Activated CD4-positive, CD25-positive, alpha-beta regulatory T cell (primary cell): Measurements from ENCODE around the gene SLC25A33.
"Not testable (repeated sequence)": the region's sequence is repeated elsewhere in the genome, so short reads cannot be mapped to it uniquely, and the experiment has no call there.

ENCODE experiments used
- DNase-seq, 4 experiments: peaks; one replicate each; lab custom pipeline; 2025; lab: John Stamatoyannopoulos, UW

Gene SLC25A33

DNA sequence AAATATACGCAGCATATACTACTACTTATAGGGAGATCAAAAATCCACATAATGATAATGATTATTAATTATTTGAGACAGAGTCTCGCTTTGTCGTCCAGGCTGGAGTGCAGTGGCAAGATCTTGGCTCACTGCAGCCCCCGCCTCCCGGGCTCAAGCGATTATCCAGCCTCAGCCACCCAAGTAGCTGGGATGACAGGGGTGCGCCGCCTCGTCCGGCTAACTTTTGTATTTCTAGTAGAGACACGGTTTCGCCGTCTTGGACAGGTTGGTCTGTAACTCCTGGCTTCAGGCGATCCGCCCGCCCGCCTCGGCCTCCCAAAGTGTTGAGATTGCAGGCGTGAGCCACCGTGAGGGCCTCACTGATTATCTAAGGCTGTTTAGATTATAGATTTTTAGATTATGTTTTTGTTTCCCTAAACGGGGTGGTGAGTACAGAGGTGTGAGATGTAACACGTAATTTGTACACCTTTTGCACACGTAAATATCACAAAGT, 548 bp upstream of the SLC25A33 start:
- peak in 1 of 4 experiments; percentile 21 for DNase-seq

DNA sequence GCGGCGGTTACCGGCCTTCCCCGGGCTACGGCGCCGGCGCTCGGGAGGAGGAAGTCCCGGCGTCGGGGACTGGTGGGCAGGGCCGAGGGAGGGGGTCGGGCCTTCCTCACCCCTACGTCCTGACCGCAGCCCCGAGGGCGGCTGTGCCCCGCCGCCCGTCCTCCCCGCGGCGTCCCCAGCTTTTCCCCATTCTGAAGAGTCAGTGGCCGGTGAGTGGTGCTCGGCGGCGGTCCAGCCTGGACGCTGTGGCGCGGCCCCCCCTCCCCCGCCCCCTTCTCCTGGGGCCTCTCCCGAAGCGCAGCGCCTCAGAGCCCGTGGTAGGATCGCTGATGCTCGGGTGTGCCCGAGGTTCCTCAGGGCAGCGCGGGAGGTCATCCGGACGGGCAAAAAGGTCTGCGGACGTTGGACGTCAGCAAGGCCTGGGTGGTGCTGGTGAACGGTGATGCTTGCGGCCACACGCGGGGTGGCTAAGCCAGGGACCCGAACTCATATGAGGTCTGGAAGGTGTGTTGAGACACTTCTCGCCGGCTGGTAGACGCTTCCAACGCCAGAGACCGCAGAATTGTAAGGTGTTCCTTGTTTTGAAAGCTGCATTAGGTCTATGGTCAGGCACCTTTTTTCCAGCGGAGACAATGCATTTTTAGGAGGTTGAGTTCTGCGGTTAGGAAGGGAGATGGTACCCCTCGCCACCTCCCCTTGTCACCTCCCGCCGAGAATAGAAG, 725 bp downstream of the SLC25A33 start:
- DNase-seq: peak; percentile 10 to 26 (median 15)

DNA sequence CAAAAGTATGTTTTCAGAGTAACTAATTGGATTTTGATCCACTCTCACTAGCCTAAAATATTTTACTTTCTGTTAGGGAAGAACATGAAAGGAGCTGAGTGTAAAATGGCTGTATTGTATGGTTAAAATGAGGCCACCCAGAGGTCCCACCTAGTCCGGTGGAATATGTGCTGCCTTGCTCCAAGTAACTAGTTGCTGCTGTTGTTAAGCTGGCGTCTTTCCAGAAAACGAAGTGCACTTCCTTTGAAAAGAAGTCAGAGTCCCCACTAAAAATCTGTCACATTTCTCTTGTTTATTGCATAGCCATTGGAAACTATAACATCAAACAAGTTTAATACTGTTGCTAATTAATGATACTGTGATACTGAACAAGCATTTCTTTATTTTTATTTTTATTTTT, 3.2 kb downstream of the SLC25A33 start:
- no peak for DNase-seq

DNA sequence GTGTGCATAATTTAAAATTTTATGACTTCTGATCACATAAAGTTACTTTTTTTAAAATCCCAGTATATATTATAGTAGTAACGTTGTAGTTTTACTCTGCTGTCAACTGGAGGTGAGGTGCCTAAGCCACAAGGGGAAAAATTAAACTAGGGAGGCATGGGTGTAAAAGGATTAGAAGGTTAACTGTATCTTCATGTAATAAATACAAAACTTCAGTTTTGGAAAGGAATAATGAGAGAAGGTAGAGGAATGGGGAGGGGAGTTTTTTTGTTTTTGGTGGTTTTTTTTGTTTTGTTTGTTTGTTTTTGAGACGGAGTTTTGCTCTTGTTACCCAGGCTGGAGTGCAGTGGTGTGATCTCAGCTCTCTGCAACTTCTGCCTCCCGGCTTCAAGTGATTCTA, 5.7 kb downstream of the SLC25A33 start:
- no peak for DNase-seq

DNA sequence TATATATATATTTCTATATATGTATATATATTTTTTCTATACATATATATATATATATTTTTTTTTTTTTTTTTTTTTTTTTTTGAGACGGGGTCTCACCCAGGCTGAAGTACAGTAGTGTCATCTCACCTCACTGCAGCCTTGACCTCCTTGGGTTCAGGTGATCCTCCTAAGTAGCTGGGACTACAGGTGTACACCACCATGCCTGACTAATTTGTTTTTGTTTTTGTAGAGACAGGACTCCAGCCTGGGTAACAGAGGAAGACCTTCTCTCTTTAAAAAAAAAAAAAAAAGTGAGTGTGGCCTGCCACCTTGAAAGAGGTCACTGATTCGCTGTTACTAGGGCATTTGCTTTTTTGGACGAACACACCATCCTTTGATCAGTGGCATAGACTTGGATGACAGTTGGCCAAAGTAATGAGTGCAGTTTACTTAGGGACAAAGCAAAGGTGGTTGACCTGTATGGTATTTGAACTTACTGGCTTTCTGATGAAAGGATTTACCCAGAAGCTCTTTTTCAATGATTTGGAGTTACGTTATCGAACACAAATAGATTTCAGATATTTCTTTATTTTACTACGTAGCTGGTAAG, 10.8 kb downstream of the SLC25A33 start:
- DNase-seq: no peak

DNA sequence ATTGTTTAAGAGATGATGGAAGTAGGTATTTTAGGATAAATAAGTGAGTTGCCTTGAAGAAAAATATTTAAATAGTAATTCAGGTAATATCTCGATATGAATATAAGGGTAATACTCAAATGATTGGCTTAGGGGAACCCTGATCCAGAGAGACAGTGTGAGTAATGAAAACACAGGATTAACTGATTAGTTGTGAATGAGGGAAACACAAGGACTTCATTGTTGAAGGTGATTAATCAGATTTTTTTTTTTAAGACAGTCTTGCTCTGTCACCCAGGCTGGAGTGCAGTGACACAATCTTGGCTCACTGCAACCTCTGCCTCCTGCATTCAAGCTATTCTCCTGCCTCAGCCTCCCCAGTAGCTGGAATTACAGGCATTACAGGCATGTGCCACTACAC, 12.7 kb downstream of the SLC25A33 start:
- DNase-seq: no peak

DNA sequence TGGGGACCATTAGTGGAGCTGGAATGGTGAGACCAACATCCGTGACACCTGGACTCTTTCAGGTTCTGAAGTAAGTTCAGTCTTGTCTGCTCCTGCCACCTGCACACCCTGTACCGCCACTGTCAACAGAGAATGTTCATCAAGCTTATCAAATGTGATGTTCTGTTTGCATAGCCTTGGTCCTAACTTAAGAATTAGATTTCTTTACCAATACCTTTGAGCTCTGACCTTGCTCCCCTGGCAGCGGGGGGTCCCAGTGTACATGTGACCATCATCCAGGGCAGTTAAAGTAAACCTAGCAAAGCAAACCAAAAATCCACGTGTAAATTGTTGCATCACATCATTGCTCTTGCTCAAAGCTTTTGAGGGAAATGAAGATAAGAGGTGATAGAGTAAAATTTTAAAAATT, 14.5 kb downstream of the SLC25A33 start:
- no peak for DNase-seq

DNA sequence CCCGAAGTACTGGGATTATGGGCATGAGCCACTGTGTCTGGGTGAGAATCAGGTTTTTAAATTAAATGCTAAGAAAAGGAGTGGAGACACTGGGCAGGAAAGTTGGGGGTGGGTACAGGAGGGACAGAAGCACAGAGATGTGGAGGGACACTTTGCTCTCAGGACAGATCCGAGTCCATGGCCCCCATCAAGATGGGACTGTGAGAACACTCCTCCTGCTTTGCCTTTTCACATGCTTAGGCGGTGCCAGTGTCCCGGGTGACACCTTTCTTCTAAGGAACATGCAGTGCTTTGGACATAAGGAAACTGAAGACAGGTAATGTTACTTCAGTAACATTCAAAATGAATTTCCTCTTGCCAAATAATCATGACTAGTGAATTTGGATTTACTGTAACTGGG, 16.7 kb downstream of the SLC25A33 start:
- no peak for DNase-seq

DNA sequence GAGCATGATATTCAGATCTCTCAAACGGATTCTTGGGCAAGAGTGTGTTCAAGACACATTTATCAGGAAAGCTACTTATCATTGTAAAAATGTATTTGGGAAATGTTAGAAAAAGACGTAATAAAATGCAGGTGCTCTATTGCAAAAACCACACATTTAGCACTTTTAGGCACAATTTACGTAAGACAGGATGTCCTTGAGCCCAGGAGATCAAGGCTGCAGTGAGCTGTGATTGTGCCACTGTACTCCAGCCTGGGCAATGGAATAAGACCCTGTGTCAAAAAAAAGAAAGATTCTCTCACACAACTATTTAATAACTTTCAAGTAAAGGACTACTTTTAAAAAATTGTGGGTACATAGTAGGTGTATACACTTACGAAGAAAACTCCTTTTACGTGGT, 18.4 kb downstream of the SLC25A33 start:
- no peak for DNase-seq

DNA sequence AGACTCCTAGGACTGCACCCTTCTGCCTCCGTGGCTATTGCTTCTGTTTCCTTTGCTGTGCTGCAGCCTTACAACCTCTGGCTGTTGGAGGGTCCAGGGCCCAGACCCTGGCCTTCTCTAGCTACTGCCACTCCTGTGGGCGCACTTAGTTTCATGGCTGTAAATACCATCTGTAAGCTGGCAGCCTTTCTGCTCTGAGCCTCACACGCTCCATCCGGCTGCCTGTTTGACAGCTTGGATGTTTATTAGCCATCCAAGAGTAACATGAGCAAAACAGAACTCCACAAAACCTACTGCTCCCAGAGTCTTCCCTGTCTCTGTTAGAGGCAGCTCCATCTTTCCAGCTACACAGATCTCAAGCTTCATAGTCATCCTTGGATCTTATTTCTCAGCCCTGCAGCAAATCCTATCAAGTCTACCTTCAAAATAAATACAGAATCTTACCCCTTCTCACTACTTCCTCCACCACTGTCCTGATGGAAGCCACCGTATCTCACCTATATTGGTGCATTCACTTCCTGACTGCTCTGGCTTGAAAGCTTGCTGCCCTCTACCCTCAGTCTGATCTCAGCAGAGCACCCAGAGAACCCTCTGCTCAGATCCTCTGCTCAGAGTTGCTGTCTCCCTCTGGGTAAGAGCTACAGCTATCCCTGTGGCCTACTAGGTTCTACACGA, 19.1 kb downstream of the SLC25A33 start:
- DNase-seq: no peak

DNA sequence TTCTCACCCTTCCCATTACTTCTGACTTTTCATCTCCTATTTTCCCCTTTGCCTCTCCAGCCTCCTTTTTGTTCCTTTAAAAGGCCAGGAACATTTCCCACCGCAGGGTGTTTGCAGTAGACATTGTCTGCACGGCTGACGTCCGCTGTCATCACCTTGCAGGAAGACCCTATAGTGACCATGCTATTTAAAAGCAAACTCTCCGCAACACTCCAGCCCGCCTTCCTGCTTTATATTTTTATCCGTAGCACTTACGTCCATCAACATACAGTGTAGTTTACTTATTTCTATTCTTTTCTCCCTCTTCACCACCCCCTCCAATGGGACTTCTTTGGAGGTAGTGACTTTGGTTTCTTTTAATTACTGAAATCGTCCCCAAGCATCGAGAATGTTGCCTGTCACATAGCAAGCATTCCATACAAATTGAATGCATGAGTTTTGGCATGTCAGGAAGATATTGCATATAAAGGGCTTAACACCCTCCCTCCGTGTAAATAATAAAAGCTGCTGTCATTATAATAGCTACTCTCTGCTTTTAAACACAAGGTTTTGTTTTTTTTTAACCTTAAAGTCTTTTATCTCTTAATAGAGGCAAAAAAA, 19.8 kb downstream of the SLC25A33 start:
- no peak for DNase-seq

DNA sequence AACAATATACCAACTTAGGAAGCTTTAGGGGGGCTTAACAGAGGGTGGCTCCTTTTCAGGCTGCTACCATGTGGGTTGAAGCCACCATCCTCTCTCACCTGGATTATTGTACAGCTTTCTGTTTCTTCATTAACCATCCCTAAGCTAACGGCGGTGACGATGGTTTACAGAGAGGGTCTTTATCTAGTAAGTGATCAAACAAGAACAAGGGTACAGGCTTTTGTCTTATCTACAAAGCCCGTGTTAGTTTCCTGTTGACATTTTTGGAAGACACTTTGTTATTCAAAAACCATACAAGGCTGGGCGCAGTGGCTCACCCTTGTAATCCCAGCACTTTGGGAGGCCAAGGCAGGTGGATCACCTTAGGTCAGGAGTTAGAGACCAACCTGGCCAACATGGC, 20.4 kb downstream of the SLC25A33 start:
- DNase-seq: no peak

DNA sequence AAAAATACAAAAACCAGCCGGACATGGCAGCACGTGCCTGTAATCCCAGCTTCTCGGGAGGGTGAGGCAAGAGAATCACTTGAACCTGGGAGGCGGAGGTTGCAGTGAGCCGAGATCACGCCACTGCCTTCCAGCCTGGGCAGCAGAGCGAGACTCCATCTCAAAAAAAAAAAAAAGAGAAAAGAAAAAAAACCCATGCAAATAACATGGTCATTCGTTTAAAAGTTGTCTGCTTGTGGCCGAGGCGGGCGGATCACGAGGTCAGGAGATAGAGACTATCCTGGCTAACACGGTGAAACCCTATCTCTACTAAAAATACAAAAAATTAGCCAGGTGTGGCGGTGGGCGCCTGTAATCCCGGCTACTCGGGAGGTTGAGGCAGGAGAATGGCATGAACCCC, 20.8 kb downstream of the SLC25A33 start:
- not testable (repeated sequence) for DNase-seq

DNA sequence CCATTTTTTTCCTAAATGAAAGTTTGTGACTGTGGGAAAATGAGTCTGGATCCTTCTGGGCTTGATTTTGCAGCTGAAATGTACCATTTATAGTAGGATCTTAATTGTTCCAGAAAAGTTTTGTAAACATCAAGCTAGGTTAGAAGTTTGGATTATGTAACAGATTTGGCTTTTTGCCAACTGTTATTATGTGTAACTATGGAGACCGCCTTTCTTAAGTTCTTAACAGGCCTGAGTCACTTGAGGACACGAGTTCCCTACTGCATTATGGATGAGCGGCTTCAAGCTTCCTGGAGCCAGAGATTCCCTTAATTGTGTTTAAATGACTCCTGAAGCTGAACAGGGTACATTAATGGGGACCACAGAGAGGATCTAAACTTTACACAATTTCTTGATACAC, 22.2 kb downstream of the SLC25A33 start:
- no peak for DNase-seq

DNA sequence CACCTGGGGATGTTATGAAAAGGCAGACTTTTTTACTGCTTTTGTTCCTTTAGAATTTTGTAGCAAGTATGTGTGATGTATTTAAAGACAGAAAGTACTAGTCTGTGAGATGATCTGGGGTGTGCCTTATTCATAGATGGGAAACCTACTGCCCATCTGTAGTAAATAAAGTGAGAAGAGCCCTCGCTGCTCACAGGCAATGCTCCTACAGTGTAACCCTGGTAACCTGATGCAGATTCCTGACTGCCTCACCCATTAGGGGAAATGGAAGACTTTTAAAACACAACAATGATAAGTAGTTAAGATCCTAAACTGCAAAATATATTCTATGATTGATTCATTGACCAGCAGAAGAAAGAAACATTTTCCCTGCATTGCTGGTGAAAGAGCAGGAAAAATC, 30.0 kb downstream of the SLC25A33 start:
- no peak for DNase-seq

DNA sequence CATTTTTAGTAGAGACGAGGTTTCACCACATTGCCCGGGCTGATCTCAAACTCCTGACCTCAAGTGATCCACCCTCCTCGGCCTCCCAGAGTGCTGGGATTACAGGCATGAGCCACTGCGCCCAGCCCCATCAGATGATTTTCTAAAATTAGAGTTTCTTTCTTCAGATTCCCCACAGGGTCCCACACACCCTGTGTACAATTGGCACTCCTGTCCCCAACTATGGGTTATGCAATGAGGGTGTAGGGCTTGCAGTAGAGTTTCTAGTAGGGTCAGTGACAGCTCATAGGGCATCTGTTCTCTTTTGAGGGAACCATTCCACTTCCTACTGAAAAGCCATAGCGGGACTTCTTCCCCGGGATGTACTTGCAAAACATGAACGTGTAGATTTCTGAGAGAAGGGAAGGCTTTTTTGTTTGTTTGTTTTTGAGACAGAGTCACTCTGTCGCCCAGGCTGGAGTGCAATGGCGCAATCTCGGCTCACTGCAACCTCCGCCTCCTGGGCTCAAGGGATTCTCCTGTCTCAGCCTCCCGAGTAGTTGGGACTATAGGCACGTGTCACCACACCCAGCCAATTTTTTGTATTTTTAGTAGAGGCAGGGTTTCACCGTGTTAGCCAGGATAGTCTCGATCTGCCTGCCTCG, 31.7 kb downstream of the SLC25A33 start:
- DNase-seq: not testable (repeated sequence)

DNA sequence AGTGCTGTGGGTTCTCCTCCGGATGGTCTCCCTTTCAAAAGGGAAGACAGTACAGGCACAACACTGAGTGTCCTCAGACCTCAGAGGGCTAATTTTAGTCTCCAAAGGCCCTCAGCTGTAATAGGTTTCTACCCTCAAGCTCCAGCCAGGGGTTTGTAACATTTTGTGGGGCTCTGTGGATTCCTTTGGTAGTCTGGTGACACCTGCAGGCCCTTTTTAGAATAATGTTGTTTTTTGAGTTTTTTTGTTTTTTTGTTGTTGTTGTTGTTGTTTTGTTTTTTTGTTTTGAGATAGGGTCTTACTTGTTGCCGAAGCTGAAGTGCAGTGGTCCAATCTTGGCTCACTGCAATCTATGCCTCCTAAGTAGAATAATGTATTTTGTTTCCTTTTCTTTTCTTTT, 34.5 kb downstream of the SLC25A33 start:
- DNase-seq: no peak

DNA sequence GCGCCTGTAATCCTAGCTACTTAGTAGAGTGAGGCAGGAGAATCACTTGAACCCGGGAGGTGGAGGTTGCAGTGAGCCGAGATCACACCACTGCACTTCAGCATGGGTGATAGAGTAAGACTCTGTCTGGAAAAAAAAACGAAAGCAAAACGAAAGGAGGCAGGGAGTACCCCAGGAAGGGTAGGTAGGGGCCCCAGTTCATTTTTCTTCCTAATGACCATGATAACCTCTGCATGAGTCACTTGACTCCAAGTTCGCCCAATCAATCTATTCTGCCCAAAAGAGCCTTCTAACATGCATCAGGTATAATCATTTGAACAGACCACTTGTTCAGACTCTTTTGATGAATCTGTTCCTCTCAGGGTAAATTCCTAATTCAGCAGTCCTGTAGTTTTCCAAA, 36.2 kb downstream of the SLC25A33 start:
- DNase-seq: no peak

DNA sequence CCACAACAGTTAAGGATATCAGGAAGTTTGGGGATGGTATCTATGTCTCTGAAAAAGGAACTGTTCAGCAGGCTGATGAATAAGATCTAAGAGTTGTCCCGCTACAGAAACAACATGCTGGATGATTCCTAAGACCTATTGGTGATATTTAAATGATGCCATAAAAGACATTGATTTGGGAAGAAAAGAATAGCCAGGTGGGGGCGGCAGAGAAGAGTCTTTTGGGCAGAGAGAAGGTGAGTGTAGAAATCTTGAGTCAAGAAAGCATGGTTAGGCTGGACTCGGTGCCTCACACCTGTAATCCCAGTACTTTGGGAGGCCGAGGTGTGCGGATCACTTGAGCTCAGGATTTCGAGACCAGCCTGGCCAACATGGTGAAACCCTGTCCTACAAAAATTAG, 37.6 kb downstream of the SLC25A33 start:
- no peak for DNase-seq

DNA sequence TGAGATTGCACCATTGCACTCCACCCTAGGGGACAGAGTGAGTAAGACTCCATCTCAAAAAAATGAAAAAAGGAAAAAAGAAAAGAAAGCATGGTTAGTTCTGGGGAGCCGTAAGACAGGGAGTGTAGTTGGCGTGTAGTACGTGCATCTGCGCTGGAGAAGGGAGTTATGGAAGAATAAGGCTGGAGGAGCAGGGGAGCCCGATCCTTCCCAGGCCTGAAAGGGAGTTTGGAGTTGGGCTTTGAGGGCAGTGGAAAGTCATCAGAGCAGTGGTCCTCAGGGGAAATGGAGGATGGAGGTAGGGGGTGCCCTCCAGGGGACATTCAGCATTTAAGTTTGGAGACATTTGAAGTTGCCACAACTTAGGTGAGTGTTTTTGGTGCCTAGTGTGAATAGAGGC, 38.2 kb downstream of the SLC25A33 start:
- DNase-seq: no peak

DNA sequence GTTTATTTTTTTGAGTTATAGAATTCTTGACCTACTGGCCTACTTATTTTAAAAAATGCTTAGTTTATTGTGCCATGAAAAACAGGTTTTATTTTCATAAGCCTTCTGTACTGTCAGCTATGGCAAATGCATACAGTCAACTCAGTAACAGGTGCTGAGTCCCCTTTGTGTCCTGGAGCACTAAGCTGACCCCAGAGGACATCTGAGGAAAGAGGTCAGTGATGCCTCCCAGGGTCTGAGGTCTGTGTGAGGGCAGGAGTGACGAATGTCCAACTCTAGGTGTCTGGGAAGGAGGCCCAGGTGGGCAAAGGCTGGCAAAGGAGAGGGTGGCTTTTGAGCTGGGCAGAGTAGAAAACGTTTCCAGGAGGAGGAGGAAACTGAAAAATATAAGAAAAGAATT, 41.7 kb downstream of the SLC25A33 start:
- DNase-seq: no peak

DNA sequence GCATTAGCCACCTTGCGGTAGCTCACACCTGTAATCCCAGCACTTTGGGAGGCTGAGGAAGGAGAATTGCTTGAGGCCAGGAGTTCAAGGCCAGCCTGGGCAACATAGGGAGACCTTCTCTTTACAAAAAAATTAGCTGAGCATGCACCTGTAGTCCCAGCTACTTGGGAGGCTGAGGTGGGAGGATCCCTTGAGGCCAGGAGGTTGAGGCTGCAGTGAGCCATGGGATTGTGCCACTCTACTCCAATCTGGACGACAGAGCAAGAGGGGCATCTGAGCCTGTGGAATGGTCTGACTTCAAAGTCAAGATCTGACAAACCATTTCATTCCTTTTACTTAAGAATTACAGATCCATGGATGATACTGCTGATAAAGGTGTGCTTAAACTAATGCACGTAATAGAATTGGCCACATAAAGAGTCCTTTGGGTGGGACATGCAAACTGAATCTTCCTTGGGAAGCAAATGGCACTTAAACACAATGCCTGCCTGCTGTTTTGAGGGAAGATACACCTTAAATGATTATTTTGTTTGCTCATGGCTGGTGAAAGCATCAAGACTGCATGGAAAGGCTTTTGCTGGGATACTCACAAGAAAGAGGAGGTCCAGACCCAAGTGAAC, 47.0 kb downstream of the SLC25A33 start:
- DNase-seq: no peak
